Thoracic aorta (tissue), 2 donors: Measurements from ENCODE around the gene RDH16. TPM values are rescaled to one million over a fixed set of nuclear protein-coding genes. Genes with fewer than 3 reads are reported as not detected.
"Not testable (repeated sequence)": the region's sequence is repeated elsewhere in the genome, so short reads cannot be mapped to it uniquely, and the experiment has no call there.

Experiments used
- ATAC-seq: fragments of 150-250 bp; one replicate; pipeline ENCODE4 v1.8.0; 2017; ENCODE audit warnings: low read depth; ENCODE audit not compliant: insufficient number of reproducible peaks, low FRiP score
- DNase-seq: peaks from one replicate; pipeline ENCODE4 v3.0.0-alpha.2; 2020; ENCODE audit warnings: low spot score
- H3K27ac ChIP-seq, 2 donors: fragments of 200-600 bp; sonication (generic); 1 replicate in 1 of 2; 2 replicates in 1 of 2; pipeline ENCODE4 v1.5.1; 2016; ENCODE audit warnings: mild to moderate bottlenecking in 2 of 2, moderate library complexity in 2 of 2
- H3K27me3 ChIP-seq: fragments of 200-600 bp; sonication (generic); replicated peaks from 2 replicates; pipeline ENCODE4 v1.6.0; 2016; ENCODE audit warnings: mild to moderate bottlenecking; ENCODE audit not compliant: insufficient read depth
- H3K36me3 ChIP-seq: fragments of 200-600 bp; sonication (generic); one replicate; pipeline ENCODE4 v1.5.1; 2016
- H3K4me1 ChIP-seq, 2 donors: fragments of 200-600 bp; sonication (generic); 1 replicate in 1 of 2; 2 replicates in 1 of 2; pipeline versions ENCODE4 v1.5.1 to v1.6.0; 2016; ENCODE audit warnings: low read depth in 2 of 2, mild to moderate bottlenecking in 1 of 2; ENCODE audit not compliant: control insufficient read depth in 1 of 2
- H3K4me3 ChIP-seq: fragments of 200-600 bp; sonication (generic); 2 replicates; pipeline ENCODE4 v1.5.1; 2016; ENCODE audit warnings: mild to moderate bottlenecking
- H3K9me3 ChIP-seq: fragments of 200-600 bp; sonication (generic); 2 replicates; pipeline ENCODE4 v1.5.1; 2016
- CTCF ChIP-seq: fragments of 200-600 bp; sonication (generic); IDR thresholded peaks from one replicate; pipeline ENCODE4 v1.5.1; 2019; ENCODE audit warnings: antibody characterized with exemption
- total RNA-seq, 2 donors: library from RNA; depleted of rRNA; stranded (reverse); fragments of >200 nt; gene quantifications; one replicate each; pipeline versions ENCODE4 v1.1.0 to v1.2.3, GENCODE V29; 2016

Gene RDH16
- total RNA-seq, 2 donors from 2014 or later = 0.54 to 0.71 TPM

DNA sequence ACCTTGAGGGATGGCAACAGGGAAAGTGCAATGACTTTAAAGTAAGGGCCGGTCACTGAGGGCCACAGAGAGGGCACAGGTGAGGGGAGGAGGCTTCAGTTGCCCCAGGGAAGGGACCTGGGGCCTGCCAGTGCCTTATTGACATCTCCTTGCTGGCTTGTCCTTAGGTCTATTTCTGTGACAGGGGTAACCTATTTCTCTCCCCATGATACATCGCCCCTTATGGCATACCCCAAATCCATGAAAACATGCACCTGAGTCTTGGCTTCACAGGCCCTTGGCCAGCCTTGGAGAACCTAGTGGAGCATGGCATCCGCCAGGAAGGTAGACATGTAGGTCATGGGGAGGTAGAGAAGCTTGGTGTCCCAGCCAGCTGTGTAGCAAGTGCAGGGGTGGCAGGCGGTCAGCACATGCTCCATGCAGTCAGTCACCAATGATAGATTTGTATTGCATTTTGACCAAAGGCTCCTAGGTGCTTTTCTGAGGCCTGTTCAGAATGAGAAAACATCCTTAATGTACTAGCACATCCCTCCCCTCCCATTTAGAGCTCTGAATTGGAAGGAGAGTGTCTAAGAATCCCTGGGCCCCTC is 23.6 kb upstream of the RDH16 start:
- Histone ChIP-seq H3K9me3 (no peaks in the 10 kb centered on the region), H3K36me3 (no peaks in the 10 kb centered on the region), H3K27me3 (no peaks in the 10 kb centered on the region), H3K4me3 (no peak overlapping the region), H3K4me1 (no peaks in the 10 kb centered on the region), H3K27ac (no peak overlapping the region)
- no peak for TF ChIP-seq CTCF
- ATAC-seq (no peak), DNase-seq (no peak)

- no peaks in the 10 kb centered on the region for H3K27me3 ChIP-seq
- DNase-seq (no peak), ATAC-seq (no peak)
- no peak for TF ChIP-seq CTCF
- no peaks in the 10 kb centered on the region for H3K36me3 ChIP-seq
- no peaks in the 10 kb centered on the region for H3K4me1 ChIP-seq
- H3K9me3 ChIP-seq = no peaks in the 10 kb centered on the region
- no peak overlapping the region for H3K27ac ChIP-seq
- no peak overlapping the region for H3K4me3 ChIP-seq
Measured at GRCh38 chr12:56980268-56980667, 22.9 kb upstream of the RDH16 start.

- Histone ChIP-seq H3K4me1 (no peaks in the 10 kb centered on the region), H3K27ac (no peak overlapping the region), H3K4me3 (no peak overlapping the region), H3K27me3 (no peaks in the 10 kb centered on the region), H3K36me3 (no peaks in the 10 kb centered on the region), H3K9me3 (no peaks in the 10 kb centered on the region)
- no peak for ATAC-seq
- TF ChIP-seq CTCF = no peak
- DNase-seq = no peak
Measured at GRCh38 chr12:56979628-56980027, 22.2 kb upstream of the RDH16 start.

GRCh38 chr12:56978397-56979138 is 21.2 kb upstream of the RDH16 start:
- Histone ChIP-seq H3K4me1 (no peaks in the 10 kb centered on the region), H3K27me3 (no peaks in the 10 kb centered on the region), H3K36me3 (no peaks in the 10 kb centered on the region), H3K27ac (no peak overlapping the region), H3K9me3 (no peaks in the 10 kb centered on the region), H3K4me3 (no peak overlapping the region)
- TF ChIP-seq CTCF = no peak
- no peak for DNase-seq
- no peak for ATAC-seq

DNA sequence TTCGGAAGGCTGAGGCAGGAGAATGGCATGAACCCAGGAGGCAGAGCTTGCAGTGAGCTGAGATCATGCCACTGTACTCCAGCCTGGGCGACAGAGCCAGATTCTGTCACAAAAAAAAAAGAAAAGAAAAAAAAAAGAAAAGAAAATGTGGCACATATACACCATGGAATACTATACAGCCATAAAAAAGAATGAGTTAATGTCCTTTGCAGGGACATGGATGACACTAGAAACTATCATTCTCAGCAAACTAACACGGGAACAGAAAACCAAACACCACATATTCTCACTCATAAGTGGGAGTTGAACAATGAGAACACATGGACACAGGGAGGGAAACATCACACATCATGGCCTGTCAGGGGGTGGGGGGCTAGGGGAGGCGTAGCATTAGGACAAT is 20.0 kb upstream of the RDH16 start:
- not testable (repeated sequence) for H3K9me3 ChIP-seq, DNase-seq, H3K27me3 ChIP-seq, ATAC-seq, H3K4me1 ChIP-seq, H3K27ac ChIP-seq, H3K36me3 ChIP-seq, H3K4me3 ChIP-seq

DNA sequence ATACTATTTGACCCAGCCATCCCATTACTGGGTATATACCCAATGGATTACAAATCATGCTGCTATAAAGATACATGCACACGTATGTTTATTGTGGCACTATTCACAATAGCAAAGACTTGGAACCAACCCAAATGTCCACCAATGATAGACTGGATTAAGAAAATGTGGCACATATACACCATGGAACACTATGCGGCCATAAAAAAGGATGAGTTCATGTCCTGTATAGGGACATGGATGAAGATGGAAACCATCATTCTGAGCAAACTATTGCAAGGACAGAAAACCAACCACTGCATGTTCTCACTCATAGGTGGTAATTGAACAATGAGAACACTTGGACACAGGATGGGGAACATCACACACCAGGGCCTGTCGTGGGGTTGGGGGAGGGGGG is 16.8 kb upstream of the RDH16 start:
- not testable (repeated sequence) for DNase-seq, ATAC-seq, H3K36me3 ChIP-seq, H3K4me3 ChIP-seq, H3K27ac ChIP-seq, H3K27me3 ChIP-seq, H3K9me3 ChIP-seq, H3K4me1 ChIP-seq

GRCh38 chr12:56968910-56969309 is 11.5 kb upstream of the RDH16 start:
- H3K4me1 ChIP-seq, ATAC-seq, H3K36me3 ChIP-seq, H3K27me3 ChIP-seq, DNase-seq, H3K4me3 ChIP-seq, H3K9me3 ChIP-seq, H3K27ac ChIP-seq: not testable (repeated sequence)

GRCh38 chr12:56965997-56966642 is 8.7 kb upstream of the RDH16 start:
- not testable (repeated sequence) for H3K27me3 ChIP-seq, ATAC-seq, H3K27ac ChIP-seq, H3K4me3 ChIP-seq, H3K9me3 ChIP-seq, H3K4me1 ChIP-seq, DNase-seq, H3K36me3 ChIP-seq

DNA sequence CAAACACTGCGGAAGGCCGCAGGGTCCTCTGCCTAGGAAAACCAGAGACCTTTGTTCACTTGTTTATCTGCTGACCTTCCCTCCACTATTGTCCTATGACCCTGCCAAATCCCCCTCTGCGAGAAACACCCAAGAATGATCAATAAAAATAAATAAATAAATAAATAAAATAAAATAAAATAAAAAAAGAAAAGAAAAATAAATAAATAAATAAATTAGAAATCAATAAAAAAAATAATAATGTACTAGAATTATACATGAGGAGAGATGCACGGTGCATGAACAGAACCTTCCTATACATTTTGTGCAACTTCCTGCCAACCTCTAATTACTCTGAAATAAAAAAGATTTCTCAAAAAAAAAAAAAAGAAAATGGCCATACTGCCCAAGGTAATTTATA is 7.7 kb upstream of the RDH16 start:
- H3K9me3 ChIP-seq, H3K4me1 ChIP-seq, H3K27ac ChIP-seq, ATAC-seq, H3K27me3 ChIP-seq, H3K4me3 ChIP-seq, H3K36me3 ChIP-seq, DNase-seq: not testable (repeated sequence)
